HTERT RPE-1 (cell line): ENCODE results near the gene C1QTNF2.

Source experiments
- in situ Hi-C: fragments of 300-500 bp; cut with MboI; formaldehyde crosslinking; loops from 4 replicates; pipeline ENCODE4 v1.14.3; 2020; ENCODE audit warnings: low sequenced_read_pairs

Gene C1QTNF2

GRCh38 chr5:160369990-160370712, at the start of gene C1QTNF2:
C1QTNF2 (minus strand) TSS chr5:160370626; CDS start chr5:160355011, 15,615 bp downstream.
- in situ Hi-C loops = no loop called here

GRCh38 chr5:160420331-160420610, 49.8 kb upstream of the C1QTNF2 start:
- in situ Hi-C loops = no loop called here

- in situ Hi-C loops = no loop called here
Measured at GRCh38 chr5:160419458-160420330, 49.3 kb upstream of the C1QTNF2 start.

- in situ Hi-C loops = no loop called here
Measured at GRCh38 chr5:160418561-160419457, 48.4 kb upstream of the C1QTNF2 start, which contains the start of gene SLU7. SLU7 (minus strand) TSS chr5:160419081; CDS start chr5:160415294, 3,787 bp downstream.

- in situ Hi-C loops = no loop called here
Measured at GRCh38 chr5:160399402-160400353, 29.3 kb upstream of the C1QTNF2 start, which contains the start of gene FAM200C. FAM200C (minus strand) TSS chr5:160400054; CDS start chr5:160395490, 4,564 bp downstream.

- in situ Hi-C loops = no loop called here
Measured at GRCh38 chr5:160398806-160399205, 28.4 kb upstream of the C1QTNF2 start.

GRCh38 chr5:160397492-160397891, 27.1 kb upstream of the C1QTNF2 start:
- in situ Hi-C loops = no loop called here

- in situ Hi-C loops = no loop called here
Measured at GRCh38 chr5:160395111-160395510, 24.7 kb upstream of the C1QTNF2 start.

- in situ Hi-C loops = no loop called here
Measured at GRCh38 chr5:160390787-160391696, 20.6 kb upstream of the C1QTNF2 start.

GRCh38 chr5:160387445-160387844, 17.0 kb upstream of the C1QTNF2 start:
- in situ Hi-C loops = no loop called here

GRCh38 chr5:160385496-160385895, 15.1 kb upstream of the C1QTNF2 start:
- in situ Hi-C loops = no loop called here

- in situ Hi-C loops = no loop called here
Measured at GRCh38 chr5:160384681-160385080, 14.3 kb upstream of the C1QTNF2 start.

GRCh38 chr5:160382346-160382745, 11.9 kb upstream of the C1QTNF2 start:
- in situ Hi-C loops = no loop called here

- in situ Hi-C loops = no loop called here
Measured at GRCh38 chr5:160380041-160380440, 9.6 kb upstream of the C1QTNF2 start.

- in situ Hi-C loops = no loop called here
Measured at GRCh38 chr5:160379511-160379910, 9.1 kb upstream of the C1QTNF2 start.

- in situ Hi-C loops = no loop called here
Measured at GRCh38 chr5:160378330-160378729, 7.9 kb upstream of the C1QTNF2 start.

GRCh38 chr5:160377651-160378050, 7.2 kb upstream of the C1QTNF2 start:
- in situ Hi-C loops = no loop called here

- in situ Hi-C loops = no loop called here
Measured at GRCh38 chr5:160376416-160376815, 6.0 kb upstream of the C1QTNF2 start.

- in situ Hi-C loops = no loop called here
Measured at GRCh38 chr5:160375701-160376100, 5.3 kb upstream of the C1QTNF2 start.
